SKM-1 treated with dmso at 0.1 percent for 144 hours (cell line): ENCODE results near the gene TKTL1.

ENCODE experiments used
- DNase-seq: peaks from one replicate; lab custom pipeline; 2025; ENCODE audit not compliant: unreplicated experiment; lab: John Stamatoyannopoulos, UW

Gene TKTL1

DNA sequence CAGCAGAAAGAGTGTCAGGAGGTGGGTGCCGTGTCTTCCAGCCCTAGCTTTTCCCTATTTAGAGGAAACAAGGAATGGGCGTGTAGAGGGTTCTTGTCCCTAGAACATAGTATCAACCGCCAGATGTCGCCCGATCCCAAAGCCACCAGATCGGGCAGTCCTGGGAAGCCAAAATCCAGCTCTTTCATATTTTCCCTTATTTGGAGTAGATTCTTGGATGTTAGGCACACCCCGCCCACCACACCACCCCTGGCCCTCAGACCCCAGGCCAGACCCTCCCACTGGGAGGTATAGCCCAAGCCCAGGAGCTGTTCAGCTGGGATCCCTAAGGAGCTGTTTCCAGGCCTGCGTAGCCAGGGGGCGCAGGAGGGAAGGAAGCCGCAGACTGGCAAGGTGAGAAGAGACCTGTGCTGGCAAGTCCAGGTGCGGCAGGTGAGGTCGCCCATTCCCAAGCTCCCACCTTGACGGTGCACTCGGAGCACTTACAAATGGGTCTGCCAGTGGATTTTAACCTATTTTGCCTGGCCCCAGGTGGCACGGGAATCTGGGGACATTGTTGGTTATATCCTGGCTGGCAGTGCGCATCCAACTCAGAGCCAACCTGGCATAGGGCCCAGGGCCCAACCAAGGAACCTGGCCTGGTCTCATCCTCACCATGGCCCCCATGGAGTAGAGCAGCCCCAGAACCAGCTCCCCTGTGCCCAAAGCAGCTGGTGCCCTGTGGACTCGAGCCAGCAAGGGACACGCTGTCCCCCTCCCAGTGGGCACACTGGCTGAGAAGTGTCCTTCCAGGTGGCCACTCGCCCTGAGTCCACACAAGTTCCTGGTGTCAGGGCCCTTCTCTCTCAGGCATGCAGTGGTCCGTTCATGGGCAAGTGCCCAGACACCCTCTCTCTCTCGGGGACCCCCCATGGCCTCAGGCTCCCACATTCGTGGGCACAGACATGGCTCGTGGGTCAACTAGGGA is 78.0 kb downstream of the TKTL1 start:
- peak; percentile 2 for DNase-seq

DNA sequence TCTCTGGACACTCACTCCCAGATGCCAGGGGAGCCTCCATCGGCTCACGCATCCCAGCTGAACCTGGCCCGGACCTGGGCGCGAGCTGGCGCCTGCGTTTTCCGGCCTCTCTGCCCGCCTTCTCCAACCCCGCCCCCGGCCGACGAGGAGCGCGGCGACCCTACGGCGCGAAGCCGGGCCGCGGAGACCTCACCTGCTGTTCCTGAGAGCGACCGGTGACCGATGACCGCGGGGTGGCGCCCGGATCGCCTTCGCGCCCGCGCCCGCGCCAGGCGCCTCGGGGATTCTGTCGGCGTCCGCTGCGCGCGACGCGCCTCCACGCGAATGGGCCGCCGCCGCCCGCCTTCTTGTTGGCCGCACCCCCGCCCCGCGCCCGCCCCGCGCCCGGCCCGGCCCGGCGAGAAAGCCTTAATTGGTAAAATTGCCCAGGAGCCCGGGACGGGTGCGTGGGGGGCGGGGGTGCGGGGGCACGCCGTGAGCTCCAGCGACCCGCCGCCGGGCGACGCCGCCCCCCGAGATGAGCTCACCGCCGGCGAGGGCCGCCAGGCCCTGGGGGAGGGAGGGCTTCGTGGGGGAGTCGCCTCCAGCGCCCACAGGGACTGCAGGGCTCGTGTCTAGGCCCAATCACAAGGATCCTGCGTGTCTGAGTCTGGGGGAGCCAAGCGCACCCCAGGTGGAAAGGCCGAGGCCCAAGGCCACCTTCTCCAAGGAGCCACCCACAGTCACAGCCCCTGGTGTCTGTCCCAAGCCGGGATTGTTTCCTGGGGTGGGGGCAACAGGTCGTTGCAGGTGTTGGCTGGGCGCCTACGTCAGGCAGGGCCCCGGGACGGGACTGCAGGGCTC is 78.9 kb downstream of the TKTL1 start, which contains the start of gene FLNA:
Gene FLNA, minus strand, starts transcription at position 322 of the 843 bp plus-strand sequence. CDS start 3,389 bp downstream, outside the sequence.
- DNase-seq = peak; percentile 3

DNA sequence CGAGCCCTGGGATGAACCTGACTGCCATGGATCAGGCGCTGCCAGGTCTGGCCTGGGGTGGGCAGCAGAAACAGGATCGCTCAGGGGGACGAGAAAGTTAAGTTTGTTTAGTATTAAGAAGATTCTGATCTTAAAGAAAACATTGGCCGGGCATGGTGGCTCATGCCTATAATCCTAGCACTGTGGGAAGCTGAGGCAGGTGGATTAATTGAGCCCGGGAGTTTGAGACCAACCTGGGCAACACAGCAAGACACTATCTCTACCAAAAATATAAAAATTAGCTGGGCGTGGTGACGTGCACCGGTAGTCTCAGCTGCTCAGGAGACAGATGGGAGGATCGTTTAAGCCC is 79.5 kb downstream of the TKTL1 start:
- no peak for DNase-seq

DNA sequence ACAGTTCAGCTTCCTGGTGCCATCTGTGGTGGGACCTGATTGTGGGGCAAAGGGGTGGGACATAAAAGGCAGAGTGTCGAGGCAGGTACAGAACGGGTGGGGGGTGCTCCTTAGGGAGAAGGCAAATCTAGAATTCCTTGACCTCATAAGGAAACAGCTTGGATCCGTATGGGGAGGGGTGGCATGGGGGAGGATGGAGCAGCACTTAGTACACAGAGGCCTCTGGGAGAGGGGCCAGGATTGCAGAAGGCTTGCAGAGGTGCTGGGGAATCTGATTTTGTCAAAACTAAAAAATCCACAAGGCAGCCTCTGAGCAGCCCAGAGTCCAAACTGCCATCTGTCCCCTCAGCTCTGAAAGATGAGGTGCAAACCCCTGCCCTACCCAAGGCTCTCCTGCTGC is 81.2 kb downstream of the TKTL1 start:
- no peak for DNase-seq

DNA sequence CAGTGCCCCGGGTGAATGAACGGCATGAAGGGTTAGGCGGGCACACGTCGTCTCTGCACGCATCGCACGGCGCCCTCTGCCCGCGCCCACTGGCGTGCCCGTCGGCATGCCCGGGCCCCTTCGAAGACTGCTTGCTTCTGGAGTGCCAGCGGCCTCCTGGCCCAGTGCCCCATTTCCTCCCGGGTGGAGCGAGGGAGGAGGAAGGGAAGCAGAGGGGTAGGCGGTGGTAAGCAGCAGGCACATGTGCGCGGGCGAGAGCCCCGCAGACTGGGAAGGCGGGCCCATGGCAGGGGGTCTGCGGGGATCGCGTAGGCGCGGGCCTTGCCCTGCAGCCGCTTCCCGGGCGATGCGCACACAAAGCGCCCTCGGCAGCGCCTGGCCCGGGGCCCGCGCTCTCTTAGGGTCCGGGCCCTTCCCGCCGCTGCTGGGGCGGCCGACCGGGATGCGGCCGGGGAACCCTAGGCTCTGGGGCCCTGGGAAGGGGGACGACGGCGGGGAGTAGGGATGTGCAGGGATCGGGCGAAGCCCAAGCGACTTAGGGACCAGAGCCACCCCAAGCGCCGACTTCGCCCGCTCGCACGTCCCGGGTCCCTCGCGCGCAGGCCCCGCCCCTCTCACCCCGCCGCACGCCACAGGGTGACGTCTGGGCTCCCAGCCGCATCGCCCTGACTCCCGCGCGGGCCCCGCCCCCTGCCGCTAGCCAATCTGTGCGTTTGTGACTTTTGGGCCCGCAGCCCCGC is 82.6 kb downstream of the TKTL1 start:
- no peak for DNase-seq

DNA sequence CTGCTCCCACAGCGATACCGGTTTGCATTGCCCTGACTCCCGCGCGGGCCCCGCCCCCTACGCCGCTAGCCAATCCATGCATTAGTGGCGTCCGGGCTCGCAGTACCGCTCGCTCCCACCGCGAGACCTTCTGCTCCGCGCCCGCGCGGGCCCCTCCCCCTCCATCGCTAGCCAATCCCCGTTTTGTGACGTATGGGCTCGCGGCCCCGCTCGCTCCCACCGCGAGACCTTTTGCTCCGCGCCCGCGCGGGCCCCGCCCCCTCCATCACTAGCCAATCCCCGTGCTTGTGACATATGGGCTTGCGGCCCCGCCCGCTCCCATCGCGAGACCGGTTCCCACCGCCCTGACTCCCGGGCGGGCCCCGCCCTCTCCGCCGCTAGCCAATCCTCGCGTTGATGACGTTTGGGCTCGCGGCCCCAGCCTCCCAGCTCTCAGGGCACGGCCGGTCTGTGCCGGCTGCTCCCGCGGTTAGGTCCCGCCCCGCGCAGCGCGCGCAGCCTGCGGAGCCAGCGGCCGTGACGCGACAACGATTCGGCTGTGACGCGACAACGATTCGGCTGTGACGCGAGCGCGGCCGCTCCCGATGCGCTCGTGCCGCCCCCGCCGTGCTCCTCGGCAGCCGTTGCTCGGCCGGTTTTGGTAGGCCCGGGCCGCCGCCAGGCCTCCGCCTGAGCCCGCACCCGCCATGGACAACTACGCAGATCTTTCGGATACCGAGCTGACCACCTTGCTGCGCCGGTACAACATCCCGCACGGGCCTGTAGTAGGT is 83.4 kb downstream of the TKTL1 start, which contains the start of gene EMD:
Gene EMD, plus strand, starts transcription at position 497 of the 770 bp plus-strand sequence. Its CDS starts 190 bp downstream, at position 687.
- DNase-seq = peak; percentile 97

DNA sequence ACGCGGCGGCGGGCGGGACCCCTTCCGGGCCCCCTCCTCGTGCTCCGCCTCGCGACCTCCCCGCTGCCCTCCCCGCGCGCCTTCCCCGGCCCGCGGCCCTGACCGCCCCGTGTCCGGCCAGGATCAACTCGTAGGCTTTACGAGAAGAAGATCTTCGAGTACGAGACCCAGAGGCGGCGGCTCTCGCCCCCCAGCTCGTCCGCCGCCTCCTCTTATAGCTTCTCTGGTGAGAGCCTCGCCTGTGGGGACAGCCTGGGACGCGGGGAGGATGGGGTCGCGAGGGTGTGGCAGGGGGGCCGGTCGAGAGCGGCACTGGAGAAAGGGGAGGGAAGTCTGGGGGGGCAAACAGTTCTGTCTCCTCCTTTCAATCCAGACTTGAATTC is 84.0 kb downstream of the TKTL1 start:
- DNase-seq = no peak
